C4-2B (cell line): Measurements from ENCODE around the gene RACGAP1.

Source experiments
- CTCF ChIP-seq: fragments of 450-650 bp; conservative IDR thresholded peaks from 2 replicates; pipeline ENCODE4 v1.5.1; 2017; ENCODE audit warnings: mild to moderate bottlenecking
- ZFX ChIP-seq: fragments of 450-650 bp; IDR thresholded peaks from 2 replicates; pipeline ENCODE4 v1.6.1; 2017

GRCh38 chr12:49954863-49955830, 70.1 kb downstream of the RACGAP1 start:
- TF ChIP-seq CTCF (no peak), ZFX (no peak)
